Upper lobe of right lung (tissue), 1 donor: ENCODE measurements around the gene HDAC9. TPM values are rescaled to one million over a fixed set of nuclear protein-coding genes. Genes with fewer than 3 reads are reported as not detected.

Experiments
- ATAC-seq: fragments of 200-7000 bp; cut with Tn5 transposase; one replicate; pipeline ENCODE4 v1.9.1; 2020; ENCODE audit warnings: mild to moderate bottlenecking, moderate library complexity
- DNase-seq: peaks from one replicate; pipeline ENCODE4 v3.0.0-alpha.2; 2020
- H3K27ac ChIP-seq: fragments of 200-600 bp; one replicate; pipeline ENCODE4 v1.8.0; 2022
- H3K27me3 ChIP-seq: fragments of 200-600 bp; one replicate; pipeline ENCODE4 v1.8.0; 2022; ENCODE audit warnings: mild to moderate bottlenecking
- H3K36me3 ChIP-seq: fragments of 200-600 bp; one replicate; pipeline ENCODE4 v1.8.0; 2022
- H3K4me1 ChIP-seq: fragments of 200-600 bp; one replicate; pipeline ENCODE4 v1.8.0; 2022
- H3K4me3 ChIP-seq: fragments of 200-600 bp; one replicate; pipeline ENCODE4 v1.8.0; 2022; ENCODE audit warnings: mild to moderate bottlenecking
- H3K9me3 ChIP-seq: fragments of 200-600 bp; one replicate; pipeline ENCODE4 v1.8.0; 2022
- intact Hi-C: fragments of 100-400 bp; cut with DNase I; formaldehyde crosslinking; loops from one replicate; pipeline ENCODE4 v1.11.0; 2022
- total RNA-seq: library from RNA; stranded (reverse); fragmentation: NEBNext Ultra II Directional; extraction: Animal tissue kit (Norgen Biotek cat#: 25700); gene quantifications from one replicate; pipeline ENCODE4 v1.2.1, GENCODE V29; 2021
- TF ChIP-seq, protein P1 (sequence below): fragments of 200-600 bp; IDR thresholded peaks from one replicate; pipeline ENCODE4 v1.8.0; 2022; ENCODE audit warnings: antibody characterized with exemption
- donor health status: DM: no; HTN: yes; CAD: no; lungs with severe emphysema.

Gene HDAC9
- total RNA-seq, 1 donor from 2014 or later: 52.4 TPM

DNA sequence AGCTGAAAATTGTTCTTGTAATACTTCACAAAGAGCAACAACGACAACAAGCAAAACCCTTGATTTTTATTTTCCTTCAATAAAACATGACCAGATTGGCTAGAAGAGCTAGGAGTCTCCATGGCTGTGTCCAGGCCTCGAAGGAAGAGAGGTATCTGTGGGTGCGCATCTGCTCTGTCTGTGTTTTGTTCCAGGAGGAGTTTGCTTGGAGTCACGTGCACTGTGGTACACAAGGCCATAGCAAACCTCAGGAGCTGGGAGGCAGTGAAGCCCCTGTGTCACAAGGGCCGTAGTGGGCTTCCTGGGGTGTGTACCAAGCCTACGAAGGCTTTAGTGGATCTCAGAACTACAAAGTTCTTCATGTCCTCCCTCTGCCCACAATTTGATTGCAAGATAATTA lies 350.2 kb downstream of the HDAC9 start:
- Histone ChIP-seq H3K4me1 (no peaks in the 10 kb centered on the region), H3K36me3 (no peaks in the 10 kb centered on the region), H3K27ac (no peak overlapping the region), H3K4me3 (no peak overlapping the region), H3K27me3 (no peaks in the 10 kb centered on the region), H3K9me3 (no peaks in the 10 kb centered on the region)
- ATAC-seq (no peak), DNase-seq (no peak)
- TF ChIP-seq, protein P1, sequence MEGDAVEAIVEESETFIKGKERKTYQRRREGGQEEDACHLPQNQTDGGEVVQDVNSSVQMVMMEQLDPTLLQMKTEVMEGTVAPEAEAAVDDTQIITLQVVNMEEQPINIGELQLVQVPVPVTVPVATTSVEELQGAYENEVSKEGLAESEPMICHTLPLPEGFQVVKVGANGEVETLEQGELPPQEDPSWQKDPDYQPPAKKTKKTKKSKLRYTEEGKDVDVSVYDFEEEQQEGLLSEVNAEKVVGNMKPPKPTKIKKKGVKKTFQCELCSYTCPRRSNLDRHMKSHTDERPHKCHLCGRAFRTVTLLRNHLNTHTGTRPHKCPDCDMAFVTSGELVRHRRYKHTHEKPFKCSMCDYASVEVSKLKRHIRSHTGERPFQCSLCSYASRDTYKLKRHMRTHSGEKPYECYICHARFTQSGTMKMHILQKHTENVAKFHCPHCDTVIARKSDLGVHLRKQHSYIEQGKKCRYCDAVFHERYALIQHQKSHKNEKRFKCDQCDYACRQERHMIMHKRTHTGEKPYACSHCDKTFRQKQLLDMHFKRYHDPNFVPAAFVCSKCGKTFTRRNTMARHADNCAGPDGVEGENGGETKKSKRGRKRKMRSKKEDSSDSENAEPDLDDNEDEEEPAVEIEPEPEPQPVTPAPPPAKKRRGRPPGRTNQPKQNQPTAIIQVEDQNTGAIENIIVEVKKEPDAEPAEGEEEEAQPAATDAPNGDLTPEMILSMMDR: no peak
- intact Hi-C loops: no loop called here

DNA sequence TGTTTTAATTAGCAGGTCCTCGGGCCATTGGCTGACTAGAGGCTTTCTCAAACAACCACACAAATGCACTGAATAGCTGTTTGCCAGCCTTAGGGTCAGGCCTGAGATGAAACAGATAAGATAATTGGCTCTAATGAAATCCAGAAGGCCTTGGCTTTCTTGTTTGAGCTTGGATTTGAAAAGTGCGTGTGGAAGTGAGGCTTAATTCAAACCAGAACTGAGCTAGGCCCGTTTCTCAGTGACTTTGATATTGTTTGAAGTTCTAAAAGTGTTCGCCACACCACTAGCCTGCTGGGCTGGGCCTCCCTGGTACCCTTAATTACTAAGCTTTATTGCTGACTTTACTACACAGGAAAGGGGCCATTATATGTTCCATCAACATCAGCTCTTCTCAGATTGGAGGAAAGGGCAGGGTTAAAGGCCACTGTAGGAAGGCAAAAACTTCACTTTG lies 351.2 kb downstream of the HDAC9 start:
- TF ChIP-seq, protein P1: no peak
- H3K9me3 ChIP-seq: no peaks in the 10 kb centered on the region
- intact Hi-C loops: no loop called here
- ATAC-seq (no peak), DNase-seq (no peak)
- no peaks in the 10 kb centered on the region for H3K4me1 ChIP-seq
- no peaks in the 10 kb centered on the region for H3K36me3 ChIP-seq
- H3K27ac ChIP-seq: no peak overlapping the region
- H3K27me3 ChIP-seq: no peaks in the 10 kb centered on the region
- no peak overlapping the region for H3K4me3 ChIP-seq

DNA sequence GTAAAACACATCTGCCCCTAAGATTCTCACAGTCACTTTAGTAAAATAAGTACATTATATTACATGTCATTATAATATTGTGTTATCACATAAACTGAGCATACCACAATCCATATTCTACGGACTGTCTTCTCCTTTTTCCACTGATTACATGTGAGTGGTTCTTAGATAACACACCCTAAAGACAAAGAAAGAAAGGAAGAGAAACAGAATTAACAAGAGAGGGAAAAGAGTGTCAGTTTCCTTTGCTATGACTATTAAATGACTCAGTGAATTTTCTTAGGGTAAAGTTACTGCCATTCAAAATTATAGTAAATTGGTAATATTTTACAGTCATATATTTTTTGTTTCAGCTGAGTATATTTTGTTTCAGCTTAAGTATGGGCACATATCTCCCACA lies 353.6 kb downstream of the HDAC9 start:
- ATAC-seq: no peak
- TF ChIP-seq, protein P1: no peak
- intact Hi-C loops: no loop called here

DNA sequence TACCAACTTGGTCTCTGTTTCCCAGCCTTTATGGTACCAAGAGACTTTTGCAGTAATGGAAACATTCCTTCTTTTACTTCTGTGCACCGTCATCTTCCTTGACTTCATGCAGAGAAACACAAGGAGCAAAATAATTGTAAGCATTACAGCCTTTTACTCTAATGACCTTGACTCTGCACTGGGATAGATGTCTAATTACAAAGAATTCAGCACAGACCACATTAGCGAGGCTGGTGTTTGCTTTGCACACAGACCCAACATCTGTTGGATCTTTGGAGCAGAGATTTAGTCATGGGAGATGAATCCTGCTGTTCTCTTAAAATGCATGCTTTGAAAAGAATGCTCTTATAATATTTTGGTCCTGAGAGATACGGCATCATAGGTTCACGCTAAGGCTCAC lies 360.2 kb downstream of the HDAC9 start:
- Histone ChIP-seq H3K4me1 (no peaks in the 10 kb centered on the region), H3K27me3 (no peaks in the 10 kb centered on the region), H3K36me3 (no peaks in the 10 kb centered on the region), H3K9me3 (no peaks in the 10 kb centered on the region), H3K27ac (no peak overlapping the region), H3K4me3 (no peak overlapping the region)
- ATAC-seq (no peak), DNase-seq (no peak)
- intact Hi-C loops: no loop called here
- TF ChIP-seq, protein P1: no peak

More for the DNA sequence above, 353.6 kb downstream of the HDAC9 start:
- H3K27ac ChIP-seq: no peak overlapping the region
- no peaks in the 10 kb centered on the region for H3K27me3 ChIP-seq
- H3K4me3 ChIP-seq: no peak overlapping the region
- H3K36me3 ChIP-seq: no peaks in the 10 kb centered on the region
- H3K4me1 ChIP-seq: no peaks in the 10 kb centered on the region
- DNase-seq: no peak
- H3K9me3 ChIP-seq: no peaks in the 10 kb centered on the region

DNA sequence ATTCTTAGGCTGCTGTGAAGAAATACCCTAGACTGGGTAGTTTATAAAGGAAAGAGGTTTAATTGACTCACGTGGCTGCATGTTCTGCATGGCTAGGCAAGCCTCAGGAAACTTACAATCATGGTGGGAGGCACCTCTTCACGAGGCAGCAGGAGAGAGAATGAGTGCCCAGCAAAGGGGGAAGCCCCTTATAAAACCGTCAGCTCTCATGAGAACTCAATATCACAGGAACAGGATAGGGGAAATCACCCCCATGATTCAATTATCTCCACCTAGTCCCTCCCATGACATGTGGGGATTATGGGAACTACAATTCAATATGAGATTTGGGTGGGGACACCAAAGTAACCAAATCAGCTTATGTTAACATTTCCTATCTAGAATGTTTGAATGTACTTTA lies 362.7 kb downstream of the HDAC9 start:
- DNase-seq: no peak
- H3K27me3 ChIP-seq: no peaks in the 10 kb centered on the region
- TF ChIP-seq, protein P1: no peak
- intact Hi-C loops: no loop called here
- no peaks in the 10 kb centered on the region for H3K36me3 ChIP-seq
- H3K9me3 ChIP-seq: no peaks in the 10 kb centered on the region
- H3K4me3 ChIP-seq: no peak overlapping the region
- H3K27ac ChIP-seq: no peak overlapping the region
- no peaks in the 10 kb centered on the region for H3K4me1 ChIP-seq
- ATAC-seq: no peak

DNA sequence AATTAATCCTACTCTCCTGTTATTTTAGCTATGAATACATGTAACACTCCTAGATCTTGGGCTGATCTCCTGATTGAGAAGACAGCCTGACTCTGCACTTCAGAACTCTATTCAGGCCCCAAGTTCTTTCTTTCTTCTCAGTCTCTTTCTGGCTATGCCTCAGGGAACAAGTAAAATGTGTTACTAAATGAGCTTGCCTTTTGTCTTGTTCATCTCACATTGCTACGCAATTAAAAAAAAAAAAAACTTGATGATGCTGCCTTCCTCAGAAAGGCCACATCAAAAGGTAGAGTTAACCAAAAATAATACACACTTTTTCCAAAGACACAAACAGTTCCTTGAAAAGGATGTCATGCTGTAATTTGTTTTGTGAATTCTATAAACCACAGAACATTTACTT lies 363.8 kb downstream of the HDAC9 start:
- Histone ChIP-seq H3K36me3 (no peaks in the 10 kb centered on the region), H3K4me1 (no peaks in the 10 kb centered on the region), H3K4me3 (no peak overlapping the region), H3K27ac (no peak overlapping the region), H3K27me3 (no peaks in the 10 kb centered on the region), H3K9me3 (no peaks in the 10 kb centered on the region)
- ATAC-seq (no peak), DNase-seq (no peak)
- TF ChIP-seq, protein P1: no peak
- intact Hi-C loops: no loop called here
